ENCODE data around the gene ZNF774.
A peak's percentile ranks its signal among the peaks of the same experiment; 100 is the strongest.

The ZNF774 gene

GRCh38 chr15:90320885-90321278 is 31.2 kb upstream of the ZNF774 start (continued):
- no peak for TF ChIP-seq ZNF596 (tag by site-specific recombination; IDR thresholded peaks at IDR 0.05)
- no peak for TF ChIP-seq WT1 (tag by site-specific recombination; IDR thresholded peaks at IDR 0.05)

DNA sequence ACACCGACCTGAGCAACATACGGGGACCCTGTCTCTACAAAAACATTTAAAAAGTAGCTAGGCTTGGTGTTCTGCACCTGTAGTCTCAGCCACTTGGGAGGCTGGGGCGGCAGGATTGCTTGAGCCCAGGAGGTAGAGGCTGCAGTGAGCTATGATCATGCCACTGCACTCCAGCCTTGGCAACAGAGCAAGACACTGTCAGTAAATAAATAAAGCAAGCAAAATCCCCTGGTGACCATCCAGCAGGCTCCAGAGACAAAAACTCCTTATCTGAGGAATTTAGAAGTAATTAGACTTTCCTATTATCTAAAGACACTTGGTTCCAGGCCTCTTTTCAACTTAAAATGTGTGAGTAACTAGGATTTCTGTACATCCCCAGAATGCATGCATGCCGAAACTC is 29.5 kb upstream of the ZNF774 start:
- CTCF ChIA-PET = interaction anchor here (0.5 to 5.7 kb wide), 3 partner anchors 11 to 190 kb away, joined by 3 to 225 read pairs (median 3); no protein-coding TSS in a partner anchor
- peaks cover 8% of the 10 kb centered on the region; the same call in 1 of the 2 replicates for H3K4me1 ChIP-seq (ENCODE audit: control insufficient read depth, insufficient read depth, low read length)
- H3K36me3 ChIP-seq (ENCODE audit: control insufficient read depth in 2 of 2, insufficient read depth in 1 of 2, low read length in 2 of 2) = no peaks in the 10 kb centered on the region; a peak in 1 of 3 replicates
- TF ChIP-seq ZNF394 (tag by site-specific recombination; IDR thresholded peaks at IDR 0.05; ENCODE audit: borderline replicate concordance) = no peak
- TF ChIP-seq ZBTB48 (tag by site-specific recombination; IDR thresholded peaks at IDR 0.05) = no peak
- TF ChIP-seq ZBTB44 (tag by site-specific recombination; IDR thresholded peaks at IDR 0.05) = no peak
- TF ChIP-seq ZNF488 (tag by site-specific recombination; IDR thresholded peaks at IDR 0.05) = no peak
- TF ChIP-seq PRDM6 (tag by site-specific recombination; IDR thresholded peaks at IDR 0.05) = peak; percentile 41; the same call in 1 of the 2 replicates
- TF ChIP-seq ZNF624 (tag by site-specific recombination; IDR thresholded peaks at IDR 0.05) = no peak
- TF ChIP-seq PRDM10 (tag by site-specific recombination; IDR thresholded peaks at IDR 0.05) = peak; percentile 62
- TF ChIP-seq GLIS1 (tag by site-specific recombination; IDR thresholded peaks at IDR 0.05) = peak; percentile 56
- TF ChIP-seq ZBTB20 (tag by site-specific recombination; IDR thresholded peaks at IDR 0.05) = no peak
- no peak overlapping the region for H3K27ac ChIP-seq (ENCODE audit: extremely low read depth, low read depth, low read length)
- H3K9me3 ChIP-seq (ENCODE audit: control insufficient read depth, insufficient read depth, low read depth, low read length) = no peaks in the 10 kb centered on the region
- POLR2A ChIA-PET = interaction anchor here (0.7 kb wide), 1 partner anchor 189 kb away, joined by 3 read pairs; no protein-coding TSS in a partner anchor
- H3K4me3 ChIP-seq (ENCODE audit: low read depth, low read length) = no peak overlapping the region

- no peak overlapping the region for H3K27ac ChIP-seq (ENCODE audit: extremely low read depth, low read depth, low read length)
- CTCF ChIA-PET = interaction anchor here (0.5 to 3.8 kb wide), 2 partner anchors 20 to 155 kb away, joined by 3 to 33 read pairs; no protein-coding TSS in a partner anchor
- H3K4me1 ChIP-seq (ENCODE audit: control insufficient read depth, insufficient read depth, low read length) = peaks cover 5% of the 10 kb centered on the region; the same call in 1 of the 2 replicates
- no peaks in the 10 kb centered on the region for H3K9me3 ChIP-seq (ENCODE audit: control insufficient read depth, insufficient read depth, low read depth, low read length)
- POLR2A ChIA-PET = interaction anchor here (1.7 kb wide), 1 partner anchor 62 kb away, joined by 6 read pairs; the partner anchor contains the start of gene IQGAP1
- TF ChIP-seq WT1 (tag by site-specific recombination; IDR thresholded peaks at IDR 0.05) (no peak), ZBTB10 (tag by site-specific recombination; IDR thresholded peaks at IDR 0.05) (no peak), ZBTB48 (tag by site-specific recombination; IDR thresholded peaks at IDR 0.05) (no peak), FEZF1 (tag by site-specific recombination; IDR thresholded peaks at IDR 0.05) (no peak), ZNF560 (tag by site-specific recombination; IDR thresholded peaks at IDR 0.05; ENCODE audit: borderline replicate concordance) (no peak), ZNF266 (tag by site-specific recombination; IDR thresholded peaks at IDR 0.05; ENCODE audit: low read depth) (no peak), ZNF16 (tag by site-specific recombination; IDR thresholded peaks at IDR 0.05; ENCODE audit: low read depth) (no peak), KLF16 (tag by site-specific recombination; IDR thresholded peaks at IDR 0.05) (no peak), SCRT2 (tag by site-specific recombination; IDR thresholded peaks at IDR 0.05) (no peak), ZBTB17 (tag by site-specific recombination; IDR thresholded peaks at IDR 0.05) (no peak), ZNF157 (tag by site-specific recombination; IDR thresholded peaks at IDR 0.05) (no peak), ZNF132 (tag by site-specific recombination; IDR thresholded peaks at IDR 0.05; ENCODE audit: borderline replicate concordance) (no peak), SETDB1 (IDR thresholded peaks at IDR 0.05; ENCODE audit: insufficient read length, low read length) (no peak)
- H3K36me3 ChIP-seq (ENCODE audit: control insufficient read depth in 2 of 2, insufficient read depth in 1 of 2, low read length in 2 of 2) = no peaks in the 10 kb centered on the region
- H3K4me3 ChIP-seq (ENCODE audit: low read depth, low read length) = no peak overlapping the region
These were observed 26.4 kb upstream of the ZNF774 start for GRCh38 chr15:90325726-90326125.
